Upper lobe of right lung (tissue), 1 donor: Measurements from ENCODE around the gene ELF4. TPM values are rescaled to one million over a fixed set of nuclear protein-coding genes. Genes with fewer than 3 reads are reported as not detected.

Source experiments
- ATAC-seq: fragments of 200-7000 bp; cut with Tn5 transposase; one replicate; pipeline ENCODE4 v1.9.1; 2020; ENCODE audit warnings: mild to moderate bottlenecking, moderate library complexity
- DNase-seq: peaks from one replicate; pipeline ENCODE4 v3.0.0-alpha.2; 2020
- H3K27ac ChIP-seq: fragments of 200-600 bp; one replicate; pipeline ENCODE4 v1.8.0; 2022
- H3K27me3 ChIP-seq: fragments of 200-600 bp; one replicate; pipeline ENCODE4 v1.8.0; 2022; ENCODE audit warnings: mild to moderate bottlenecking
- H3K36me3 ChIP-seq: fragments of 200-600 bp; one replicate; pipeline ENCODE4 v1.8.0; 2022
- H3K4me1 ChIP-seq: fragments of 200-600 bp; one replicate; pipeline ENCODE4 v1.8.0; 2022
- H3K4me3 ChIP-seq: fragments of 200-600 bp; one replicate; pipeline ENCODE4 v1.8.0; 2022; ENCODE audit warnings: mild to moderate bottlenecking
- H3K9me3 ChIP-seq: fragments of 200-600 bp; one replicate; pipeline ENCODE4 v1.8.0; 2022
- CTCF ChIP-seq: fragments of 200-600 bp; IDR thresholded peaks from one replicate; pipeline ENCODE4 v1.8.0; 2022; ENCODE audit warnings: antibody characterized with exemption
- intact Hi-C: fragments of 100-400 bp; cut with DNase I; formaldehyde crosslinking; loops from one replicate; pipeline ENCODE4 v1.11.0; 2022
- total RNA-seq: library from RNA; stranded (reverse); fragmentation: NEBNext Ultra II Directional; extraction: Animal tissue kit (Norgen Biotek cat#: 25700); gene quantifications from one replicate; pipeline ENCODE4 v1.2.1, GENCODE V29; 2021
- donor health status: DM: no; HTN: yes; CAD: no; lungs with severe emphysema.

ELF4 gene
- total RNA-seq, 1 donor from 2014 or later = 23.8 TPM

GRCh38 chrX:130048686-130049222 is 61.5 kb downstream of the ELF4 start:
- no peak overlapping the region for H3K27ac ChIP-seq
- intact Hi-C loops = no loop called here
- no peak overlapping the region for H3K4me3 ChIP-seq
- H3K9me3 ChIP-seq = no peaks in the 10 kb centered on the region
- no peak for TF ChIP-seq CTCF
- H3K27me3 ChIP-seq = no peaks in the 10 kb centered on the region
- no peak for ATAC-seq
- no peak for DNase-seq
- no peaks in the 10 kb centered on the region for H3K4me1 ChIP-seq
- peaks cover 24% of the 10 kb centered on the region for H3K36me3 ChIP-seq

GRCh38 chrX:130047416-130047815 is 62.9 kb downstream of the ELF4 start:
- Histone ChIP-seq H3K4me3 (no peak overlapping the region), H3K4me1 (no peaks in the 10 kb centered on the region), H3K36me3 (peaks cover 19% of the 10 kb centered on the region), H3K27me3 (no peaks in the 10 kb centered on the region), H3K27ac (no peak overlapping the region), H3K9me3 (no peaks in the 10 kb centered on the region)
- TF ChIP-seq CTCF = no peak
- ATAC-seq (no peak), DNase-seq (no peak)
- intact Hi-C loops = no loop called here

DNA sequence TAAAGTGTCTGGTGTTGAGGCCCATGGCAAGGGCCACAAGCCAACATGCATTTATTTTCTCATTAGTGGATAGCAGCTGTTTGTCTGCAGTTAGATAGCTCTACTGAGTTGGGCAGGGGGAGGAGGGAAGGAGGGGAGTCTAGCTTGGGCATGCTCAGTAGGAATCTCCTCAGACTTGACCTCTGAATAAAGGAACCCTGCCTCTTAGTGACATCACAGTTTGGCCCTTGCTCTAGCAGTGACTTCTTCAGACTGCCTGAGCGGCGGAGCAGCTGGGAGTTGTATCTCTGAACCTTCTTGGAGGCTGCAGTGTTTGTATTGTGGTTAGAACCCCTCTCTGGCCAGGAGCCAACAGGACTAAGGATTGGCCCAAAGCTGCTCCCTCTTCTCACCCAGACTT is 70.5 kb downstream of the ELF4 start:
- ATAC-seq (no peak), DNase-seq (no peak)
- Histone ChIP-seq H3K36me3 (peaks cover 12% of the 10 kb centered on the region), H3K4me3 (no peak overlapping the region), H3K9me3 (no peaks in the 10 kb centered on the region), H3K27ac (no peak overlapping the region), H3K4me1 (no peaks in the 10 kb centered on the region), H3K27me3 (no peaks in the 10 kb centered on the region)
- intact Hi-C loops = no loop called here
- no peak for TF ChIP-seq CTCF

GRCh38 chrX:130034178-130034577 is 76.1 kb downstream of the ELF4 start:
- intact Hi-C loops = no loop called here
- H3K9me3 ChIP-seq = no peaks in the 10 kb centered on the region
- peaks cover 14% of the 10 kb centered on the region for H3K36me3 ChIP-seq

DNA sequence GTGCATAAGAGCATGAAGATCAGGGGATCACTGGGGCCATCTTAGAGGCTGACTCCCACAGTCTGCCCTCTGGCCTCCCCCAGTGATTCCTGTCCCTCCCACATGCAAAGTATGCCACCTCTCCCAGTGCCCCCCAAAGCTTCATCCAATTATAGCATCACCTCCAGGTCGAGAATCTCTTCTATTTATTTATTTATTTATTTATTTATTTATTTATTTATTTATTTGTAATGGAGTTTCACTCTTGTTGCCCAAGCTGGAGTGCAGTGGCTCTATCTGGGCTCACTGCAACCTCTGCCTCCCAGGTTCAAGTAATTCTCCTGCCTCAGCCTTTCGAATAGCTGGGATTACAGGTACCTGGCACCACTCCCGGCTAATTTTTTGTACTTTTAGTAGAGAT is 77.7 kb downstream of the ELF4 start:
- no peaks in the 10 kb centered on the region for H3K27me3 ChIP-seq
- peaks cover 7% of the 10 kb centered on the region for H3K36me3 ChIP-seq
- intact Hi-C loops = no loop called here

More at GRCh38 chrX:130034178-130034577, 76.1 kb downstream of the ELF4 start:
- H3K27me3 ChIP-seq = no peaks in the 10 kb centered on the region
- DNase-seq = no peak
- no peak overlapping the region for H3K4me3 ChIP-seq
- ATAC-seq = no peak
- TF ChIP-seq CTCF = no peak
- no peaks in the 10 kb centered on the region for H3K4me1 ChIP-seq
- H3K27ac ChIP-seq = no peak overlapping the region

More for the DNA sequence above, 77.7 kb downstream of the ELF4 start:
- TF ChIP-seq CTCF = no peak
- no peak for ATAC-seq
- no peaks in the 10 kb centered on the region for H3K4me1 ChIP-seq
- no peak overlapping the region for H3K27ac ChIP-seq
- no peak for DNase-seq
- H3K9me3 ChIP-seq = no peaks in the 10 kb centered on the region
- no peak overlapping the region for H3K4me3 ChIP-seq
